Endodermal cell (in vitro differentiated cells): ENCODE data around the gene SLMAP. TPM values are rescaled to one million over a fixed set of nuclear protein-coding genes. Genes with fewer than 3 reads are reported as not detected.

ENCODE experiments used
- DNase-seq: peaks from one replicate; pipeline ENCODE4 v3.0.0-alpha.2; 2017
- H3K27ac ChIP-seq: 2 replicates; pipeline ENCODE4 v1.5.1; 2013; ENCODE audit warnings: mild to moderate bottlenecking, low read depth, low read length, moderate library complexity
- H3K27me3 ChIP-seq: 2 replicates; pipeline ENCODE4 v1.6.1; 2013; ENCODE audit warnings: mild to moderate bottlenecking, low read length, moderate library complexity; ENCODE audit not compliant: insufficient read depth, control insufficient read depth, poor library complexity, severe bottlenecking
- H3K36me3 ChIP-seq: 2 replicates; pipeline ENCODE4 v1.7.0; 2013; ENCODE audit warnings: mild to moderate bottlenecking, low read length, moderate library complexity; ENCODE audit not compliant: control insufficient read depth, insufficient read depth
- H3K4me1 ChIP-seq: one replicate; pipeline ENCODE4 v1.7.0; 2013; ENCODE audit warnings: low read length; ENCODE audit not compliant: control insufficient read depth, insufficient read depth
- H3K4me3 ChIP-seq: 2 replicates; pipeline ENCODE4 v1.5.1; 2013; ENCODE audit warnings: mild to moderate bottlenecking, low read length, moderate library complexity
- H3K9ac ChIP-seq: 2 replicates; pipeline ENCODE4 v1.6.1; 2013; ENCODE audit warnings: mild to moderate bottlenecking, low read length, moderate library complexity; ENCODE audit not compliant: poor library complexity, severe bottlenecking; ENCODE audit errors: extremely low read depth
- H3K9me3 ChIP-seq: 2 replicates; pipeline ENCODE4 v1.6.1; 2013; ENCODE audit warnings: mild to moderate bottlenecking, low read length, moderate library complexity; ENCODE audit not compliant: control insufficient read depth
- H3K27ac Mint-ChIP-seq: 2 replicates; pipeline ENCODE4 v1.8.0; 2020; ENCODE audit warnings: mixed read lengths
- H3K27me3 Mint-ChIP-seq: 2 replicates; pipeline ENCODE4 v1.8.0; 2021; ENCODE audit warnings: mild to moderate bottlenecking, mixed read lengths; ENCODE audit not compliant: insufficient read depth
- H3K36me3 Mint-ChIP-seq: 2 replicates; pipeline ENCODE4 v1.8.0; 2020; ENCODE audit warnings: low read depth, mixed read lengths
- H3K4me1 Mint-ChIP-seq: 2 replicates; pipeline ENCODE4 v1.8.0; 2020; ENCODE audit warnings: mixed read lengths
- H3K4me3 Mint-ChIP-seq: 2 replicates; pipeline ENCODE4 v1.8.0; 2020; ENCODE audit warnings: mild to moderate bottlenecking, moderate library complexity, mixed read lengths
- H3K9me3 Mint-ChIP-seq: 2 replicates; pipeline ENCODE4 v1.8.0; 2020; ENCODE audit warnings: mild to moderate bottlenecking, mixed read lengths
- WGBS, 2 experiments: methylation state at CpG; one replicate each; pipeline versions ENCODE4 v1.1.5 to v1.1.7; 2013; ENCODE audit warnings: missing lambda C conversion rate in 2 of 2, mixed read lengths in 1 of 2; ENCODE audit not compliant: insufficient coverage in 1 of 2, insufficient read length in 1 of 2; 5-methylcytosine and 5-hydroxymethylcytosine counted together
- total RNA-seq, 2 donors: library from RNA; stranded (reverse); fragmentation: NEBNext Ultra II Directional in 1 of 2; extraction: Animal tissue kit (Norgen Biotek cat#: 25700) in 1 of 2; gene quantifications; 2 replicates in 1 of 2; 3 replicates in 1 of 2; pipeline ENCODE4 v1.2.1, GENCODE V29; 2021
- TF ChIP-seq, protein P1 (sequence below): fragments of 200-600 bp; sonication (generic); conservative IDR thresholded peaks from 2 replicates; pipeline ENCODE4 v1.5.0; 2021; ENCODE audit warnings: antibody characterized with exemption, mild to moderate bottlenecking

Gene SLMAP
- total RNA-seq, 2 donors from 2014 or later, result 64.8 to 65.7 TPM

DNA sequence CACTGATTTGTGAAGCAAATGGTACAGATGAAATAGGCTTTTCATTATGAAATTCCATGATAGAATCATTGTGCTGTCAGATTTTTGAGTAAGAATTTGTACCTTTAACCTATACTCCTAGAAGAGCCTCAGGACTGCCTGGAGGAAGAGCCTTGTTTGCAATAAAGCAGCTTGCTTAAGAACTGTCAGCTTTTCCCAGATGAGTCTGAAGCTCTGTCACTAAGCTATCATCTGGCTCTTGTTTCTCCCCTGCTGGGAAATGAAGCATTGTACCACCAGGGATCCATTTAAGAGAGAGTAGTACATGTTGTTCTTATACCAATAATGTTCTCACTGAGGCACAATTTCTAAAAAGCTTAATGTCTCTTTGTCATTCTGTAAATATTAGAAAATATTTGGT, 167.0 kb downstream of the SLMAP start:
- H3K36me3 ChIP-seq, result peaks cover 53% of the 10 kb centered on the region
- no peaks in the 10 kb centered on the region for H3K27me3 ChIP-seq
- no peaks in the 10 kb centered on the region for H3K4me1 ChIP-seq
- H3K4me3 Mint-ChIP-seq, result no peak overlapping the region
- H3K9ac ChIP-seq, result no peak overlapping the region
- no peaks in the 10 kb centered on the region for H3K27me3 Mint-ChIP-seq
- no peak overlapping the region for H3K27ac ChIP-seq
- no peak overlapping the region for H3K27ac Mint-ChIP-seq
- no peaks in the 10 kb centered on the region for H3K9me3 ChIP-seq
- DNase-seq, result no peak
- no peak overlapping the region for H3K4me3 ChIP-seq
- peaks cover 44% of the 10 kb centered on the region for H3K36me3 Mint-ChIP-seq
- H3K9me3 Mint-ChIP-seq, result no peaks in the 10 kb centered on the region
- TF ChIP-seq, protein P1, sequence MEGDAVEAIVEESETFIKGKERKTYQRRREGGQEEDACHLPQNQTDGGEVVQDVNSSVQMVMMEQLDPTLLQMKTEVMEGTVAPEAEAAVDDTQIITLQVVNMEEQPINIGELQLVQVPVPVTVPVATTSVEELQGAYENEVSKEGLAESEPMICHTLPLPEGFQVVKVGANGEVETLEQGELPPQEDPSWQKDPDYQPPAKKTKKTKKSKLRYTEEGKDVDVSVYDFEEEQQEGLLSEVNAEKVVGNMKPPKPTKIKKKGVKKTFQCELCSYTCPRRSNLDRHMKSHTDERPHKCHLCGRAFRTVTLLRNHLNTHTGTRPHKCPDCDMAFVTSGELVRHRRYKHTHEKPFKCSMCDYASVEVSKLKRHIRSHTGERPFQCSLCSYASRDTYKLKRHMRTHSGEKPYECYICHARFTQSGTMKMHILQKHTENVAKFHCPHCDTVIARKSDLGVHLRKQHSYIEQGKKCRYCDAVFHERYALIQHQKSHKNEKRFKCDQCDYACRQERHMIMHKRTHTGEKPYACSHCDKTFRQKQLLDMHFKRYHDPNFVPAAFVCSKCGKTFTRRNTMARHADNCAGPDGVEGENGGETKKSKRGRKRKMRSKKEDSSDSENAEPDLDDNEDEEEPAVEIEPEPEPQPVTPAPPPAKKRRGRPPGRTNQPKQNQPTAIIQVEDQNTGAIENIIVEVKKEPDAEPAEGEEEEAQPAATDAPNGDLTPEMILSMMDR, result no peak
- H3K4me1 Mint-ChIP-seq, result peaks cover 6% of the 10 kb centered on the region

DNA sequence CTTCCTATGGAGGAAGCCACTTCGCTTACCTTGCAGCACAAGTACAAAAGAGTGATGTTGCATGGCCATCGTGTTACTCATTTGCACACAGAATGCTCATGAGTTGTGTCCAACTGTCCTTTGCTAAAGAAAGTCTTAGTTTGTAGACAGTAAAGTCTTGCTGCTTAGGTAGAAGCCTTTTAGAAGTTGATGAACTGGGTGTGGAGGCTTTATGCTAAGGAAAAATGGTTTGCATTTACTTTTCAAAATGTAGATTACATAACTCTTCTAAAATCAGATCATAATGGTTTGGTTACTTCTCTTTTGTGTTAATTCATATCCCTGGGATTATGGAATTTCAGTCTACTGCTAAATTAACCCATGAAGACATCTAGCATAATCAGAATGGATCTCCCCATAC, 167.6 kb downstream of the SLMAP start:
- Histone ChIP-seq H3K36me3 (peaks cover 53% of the 10 kb centered on the region), H3K27me3 (no peaks in the 10 kb centered on the region), H3K4me1 (no peaks in the 10 kb centered on the region), H3K4me3 (no peak overlapping the region), H3K9ac (no peak overlapping the region), H3K9me3 (no peaks in the 10 kb centered on the region), H3K27ac (no peak overlapping the region)
- 96 to 100% methylated on average over 2 of the region's 2 CpGs for WGBS, 2 experiments
- no peak for DNase-seq
- TF ChIP-seq, protein P1, result no peak
- Mint-ChIP-seq H3K9me3 (no peaks in the 10 kb centered on the region), H3K36me3 (peaks cover 37% of the 10 kb centered on the region), H3K4me1 (peaks cover 6% of the 10 kb centered on the region), H3K4me3 (no peak overlapping the region), H3K27me3 (no peaks in the 10 kb centered on the region), H3K27ac (no peak overlapping the region)

DNA sequence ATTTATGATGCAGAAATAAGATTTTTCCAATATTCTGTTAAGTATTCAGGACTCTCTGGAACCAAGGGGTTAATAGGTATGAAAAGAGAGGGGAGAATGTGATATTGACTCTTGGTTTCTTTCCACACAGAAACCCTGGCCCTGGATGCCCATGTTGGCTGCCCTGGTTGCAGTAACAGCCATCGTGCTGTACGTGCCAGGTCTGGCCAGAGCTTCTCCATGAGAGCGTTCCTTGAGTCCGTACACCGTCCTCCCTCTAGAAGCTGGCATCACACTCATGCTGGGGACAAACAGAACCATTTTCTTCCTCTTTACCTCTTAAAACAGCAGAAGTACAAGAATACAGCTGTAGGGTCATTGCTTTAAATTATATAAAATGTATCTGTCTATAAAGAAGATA, 171.1 kb downstream of the SLMAP start:
- no peak overlapping the region for H3K4me3 Mint-ChIP-seq
- H3K36me3 ChIP-seq, result peaks cover 38% of the 10 kb centered on the region
- H3K4me3 ChIP-seq, result no peak overlapping the region
- no peaks in the 10 kb centered on the region for H3K4me1 ChIP-seq
- no peaks in the 10 kb centered on the region for H3K27me3 Mint-ChIP-seq
- H3K36me3 Mint-ChIP-seq, result peaks cover 22% of the 10 kb centered on the region
- no peak overlapping the region for H3K27ac Mint-ChIP-seq
- no peaks in the 10 kb centered on the region for H3K9me3 ChIP-seq
- no peak overlapping the region for H3K27ac ChIP-seq
- no peaks in the 10 kb centered on the region for H3K9me3 Mint-ChIP-seq
- peaks cover 5% of the 10 kb centered on the region for H3K4me1 Mint-ChIP-seq
- TF ChIP-seq, protein P1, result no peak
- 99 to 100% methylated on average over 5 of the region's 5 CpGs for WGBS, 2 experiments
- no peak for DNase-seq
- H3K27me3 ChIP-seq, result no peaks in the 10 kb centered on the region
- no peak overlapping the region for H3K9ac ChIP-seq
